Endothelial cell of umbilical vein (primary cell): ENCODE measurements around the gene PLEKHA4. TPM values are rescaled to one million over a fixed set of nuclear protein-coding genes. Genes with fewer than 3 reads are reported as not detected.

Source experiments
- BruUV-seq: library from RNA; stranded (reverse); fragments of 400-500 nt; replicated peaks from 2 replicates; lab custom pipeline; 2021; lab: Mats Ljungman, UMichigan
- CTCF ChIA-PET: fragments of 300-600, 350-600 bp; sonication (Branson Sonifier 250); formaldehyde crosslinking; loops from one replicate; lab custom pipeline; 2021; ENCODE audit warnings: antibody characterized with exemption, inconsistent platforms; lab: Charles Lee
- POLR2A ChIA-PET: fragments of 300-600, 350-600 bp; sonication (Branson Sonifier 250); formaldehyde crosslinking; loops from one replicate; lab custom pipeline; 2021; ENCODE audit warnings: antibody characterized with exemption, inconsistent platforms; lab: Charles Lee
- DNase-seq: peaks from one replicate; pipeline ENCODE4 v3.0.0-alpha.2; 2011; ENCODE audit warnings: low read depth, low spot score
- FAIRE-seq: peaks from 2 replicates; lab custom pipeline; 2011; peaks lifted over from hg19 to GRCh38; lab: Jason Lieb, UNC
- H2AFZ ChIP-seq: 2 replicates; pipeline ENCODE4 v1.6.0; 2012; ENCODE audit warnings: low read depth, low read length, control low read depth, inconsistent platforms
- H3K27ac ChIP-seq: 2 replicates; pipeline ENCODE4 v1.5.1; 2011; ENCODE audit warnings: low read depth, mild to moderate bottlenecking, control low read depth, low read length, moderate library complexity; ENCODE audit not compliant: insufficient read depth
- H3K27me3 ChIP-seq, 2 experiments: 2 replicates each; pipeline versions ENCODE4 v1.6.0 to v1.6.1; 2011; ENCODE audit warnings: low read length in 2 of 2, mixed read lengths in 1 of 2; ENCODE audit not compliant: control insufficient read depth in 2 of 2, insufficient read depth in 2 of 2
- H3K36me3 ChIP-seq, 2 experiments: 2 replicates in 1 of 2; 3 replicates in 1 of 2; pipeline ENCODE4 v1.5.1; 2011; ENCODE audit warnings: low read length in 2 of 2, mild to moderate bottlenecking in 1 of 2, moderate library complexity in 1 of 2; ENCODE audit not compliant: control insufficient read depth in 2 of 2, insufficient read depth in 2 of 2; ENCODE audit errors: extremely low read depth in 1 of 2
- H3K4me1 ChIP-seq: 3 replicates; pipeline ENCODE4 v1.5.1; 2011; ENCODE audit warnings: mild to moderate bottlenecking, low read length; ENCODE audit not compliant: control insufficient read depth, insufficient read depth; ENCODE audit errors: extremely low read depth
- H3K4me2 ChIP-seq: 2 replicates; pipeline ENCODE4 v1.6.1; 2011; ENCODE audit warnings: low read length, control low read depth, mixed read lengths; ENCODE audit not compliant: insufficient read depth
- H3K4me3 ChIP-seq, 3 experiments: fragments of 200-600 bp in 1 of 3; sonication (generic), shearing (Covaris generic) in 1 of 3; replicated peaks in 1 of 3; 2 replicates each; pipeline ENCODE4 v1.5.1; 2011 to 2016; ENCODE audit warnings: control low read depth in 3 of 3, low read length in 3 of 3, mild to moderate bottlenecking in 2 of 3, inconsistent platforms in 1 of 3, low read depth in 1 of 3, moderate library complexity in 1 of 3; ENCODE audit not compliant: insufficient read depth in 1 of 3
- H3K79me2 ChIP-seq: 2 replicates; pipeline ENCODE4 v1.6.0; 2012; ENCODE audit warnings: low read length, inconsistent platforms; ENCODE audit not compliant: control insufficient read depth, insufficient read depth
- H3K9ac ChIP-seq: replicated peaks from 2 replicates; pipeline ENCODE3; 2011; ENCODE audit warnings: low read length, control low read depth; ENCODE audit not compliant: insufficient read depth; ENCODE audit errors: extremely low read depth
- H3K9me1 ChIP-seq: replicated peaks from 3 replicates; pipeline ENCODE4 v1.6.0; 2011; ENCODE audit warnings: mild to moderate bottlenecking, low read length; ENCODE audit not compliant: control insufficient read depth, insufficient read depth; ENCODE audit errors: extremely low read depth
- H3K9me3 ChIP-seq: replicated peaks from 2 replicates; pipeline ENCODE4 v1.5.1; 2012; ENCODE audit warnings: low read length, inconsistent platforms; ENCODE audit not compliant: control insufficient read depth, insufficient read depth
- H4K20me1 ChIP-seq: replicated peaks from 2 replicates; pipeline ENCODE3; 2011; ENCODE audit warnings: mild to moderate bottlenecking, low read length; ENCODE audit not compliant: control insufficient read depth, insufficient read depth; ENCODE audit errors: extremely low read depth
- CTCF ChIP-seq, 2 donors: IDR thresholded peaks; 1 replicate in 1 of 2; 2 replicates in 1 of 2; pipeline ENCODE4 v1.5.1; 2011; ENCODE audit warnings: low read length in 2 of 2, mild to moderate bottlenecking in 2 of 2, moderate library complexity in 2 of 2, control low read depth in 1 of 2, inconsistent platforms in 1 of 2, low read depth in 1 of 2; ENCODE audit not compliant: insufficient read depth in 1 of 2; ENCODE audit errors: extremely low read depth in 1 of 2
- EZH2 ChIP-seq: IDR thresholded peaks from 2 replicates; pipeline ENCODE4 v1.6.1; 2012; ENCODE audit warnings: borderline replicate concordance, low read depth, mild to moderate bottlenecking, moderate library complexity, low read length, inconsistent platforms; ENCODE audit not compliant: severe bottlenecking
- FOS ChIP-seq: IDR thresholded peaks from 2 replicates; pipeline ENCODE4 v1.6.1; 2011; ENCODE audit warnings: mild to moderate bottlenecking, low read length, moderate library complexity, borderline replicate concordance; ENCODE audit not compliant: insufficient read depth
- GATA2 ChIP-seq: IDR thresholded peaks from 2 replicates; pipeline ENCODE4 v1.7.0; 2011; ENCODE audit warnings: low read depth, mild to moderate bottlenecking, moderate library complexity, mixed read lengths, low read length; ENCODE audit not compliant: insufficient read length, insufficient read depth
- JUN ChIP-seq: IDR thresholded peaks from 2 replicates; pipeline ENCODE4 v1.6.1; 2011; ENCODE audit warnings: borderline replicate concordance, low read depth; ENCODE audit not compliant: insufficient read length, insufficient read depth
- MAX ChIP-seq: IDR thresholded peaks from 2 replicates; pipeline ENCODE4 v1.6.1; 2011; ENCODE audit not compliant: insufficient read depth, insufficient read length
- MYC ChIP-seq: IDR thresholded peaks from one replicate; pipeline ENCODE4 v1.6.1; 2011; ENCODE audit warnings: mild to moderate bottlenecking, low read depth, low read length
- POLR2A ChIP-seq: IDR thresholded peaks from 2 replicates; pipeline ENCODE4 v1.6.1; 2012; ENCODE audit warnings: low read depth, mild to moderate bottlenecking, control low read depth, low read length
- POLR2AphosphoS5 ChIP-seq: IDR thresholded peaks from 2 replicates; pipeline ENCODE4 v1.6.1; 2012; ENCODE audit warnings: low read depth, mild to moderate bottlenecking, control low read depth, low read length, moderate library complexity; ENCODE audit not compliant: insufficient read depth
- dilution Hi-C: fragments of 300-500 bp; cut with MboI; formaldehyde crosslinking; loops from one replicate; pipeline ENCODE4 v1.15.0; 2019; ENCODE audit warnings: low sequenced_read_pairs; ENCODE audit not compliant: extremely low pct_ligation_motif_present
- intact Hi-C: fragments of 100-400 bp; cut with micrococcal nuclease; formaldehyde crosslinking; loops from one replicate; pipeline ENCODE4 v1.10.0; 2022
- polyA plus RNA-seq, 4 experiments: library from polyadenylated mRNA; depleted of rRNA in 3 of 4; stranded (reverse) in 3 of 4; unstranded in 1 of 4; fragments of >200 nt; gene quantifications; 2 replicates each; pipeline versions ENCODE4 v1.2.1 to v1.2.3, GENCODE V29; 2011 to 2012; ENCODE audit warnings: missing spikeins in 1 of 4
- total RNA-seq: library from RNA; stranded (reverse); gene quantifications from 2 replicates; pipeline ENCODE4 v1.2.3, GENCODE V29; 2021

PLEKHA4 gene
- total and polyA plus RNA-seq, 2 donors (not counting 3 experiments of a cell fraction or from before 2014, with no cell fraction given) = 4.5 to 10.1 TPM

GRCh38 chr19:48812094-48812929 is 56.1 kb downstream of the PLEKHA4 start:
- no peaks in the 10 kb centered on the region for H3K79me2 ChIP-seq
- no peaks in the 10 kb centered on the region for H3K9me3 ChIP-seq
- no peaks in the 10 kb centered on the region for H3K27me3 ChIP-seq
- H3K4me3 ChIP-seq = peak overlapping the region; percentile 12 to 29 (median 20)
- dilution Hi-C loops (no loop called here), intact Hi-C loops (loop anchor here (2.0 kb wide), 1 partner anchor 72 kb away; the partner anchor contains the start of gene RASIP1)
- no peaks in the 10 kb centered on the region for H3K9me1 ChIP-seq
- H3K27ac ChIP-seq = no peak overlapping the region
- no peaks in the 10 kb centered on the region for H3K36me3 ChIP-seq
- BruUV-seq = no TSS peak
- ChIA-PET POLR2A (interaction anchor here (0.6 to 0.7 kb wide), 2 partner anchors 25 to 166 kb away, joined by 3 read pairs; partner anchors contain the start of gene CA11), CTCF (interaction anchor here (0.7 to 3.1 kb wide), 8 partner anchors 9 to 158 kb away, joined by 3 to 21 read pairs (median 6); partner anchors contain the start of gene HSD17B14)
- H3K4me2 ChIP-seq = peak overlapping the region; percentile 40
- peak; percentile 72 for DNase-seq
- no peaks in the 10 kb centered on the region for H4K20me1 ChIP-seq
- TF ChIP-seq FOS (no peak), POLR2A (peak; percentile 49), EZH2 (no peak), POLR2AphosphoS5 (peak; percentile 23)
- FAIRE-seq = peak; percentile 64
- H3K4me1 ChIP-seq = peaks cover 13% of the 10 kb centered on the region
- peak overlapping the region; percentile 72 for H2AFZ ChIP-seq
- no peak overlapping the region for H3K9ac ChIP-seq

- H3K79me2 ChIP-seq = no peaks in the 10 kb centered on the region
- no TSS peak for BruUV-seq
- dilution Hi-C loops = no loop called here
- peak overlapping the region; percentile 52 for H3K9ac ChIP-seq
- intact Hi-C loops = loop anchor here (2.0 kb wide), 1 partner anchor 63 kb away; the partner anchor contains the start of gene PPP1R15A
- ChIA-PET POLR2A (no interaction called here), CTCF (interaction anchor here (1.9 to 3.1 kb wide), 4 partner anchors 15 to 160 kb away, joined by 8 to 21 read pairs (median 10); partner anchors contain the start of gene HSD17B14)
- DNase-seq (peak; percentile 13), FAIRE-seq (peak; percentile 74)
- H3K4me2 ChIP-seq = peak overlapping the region; percentile 55
- H2AFZ ChIP-seq = peak overlapping the region; percentile 75
- no peaks in the 10 kb centered on the region for H3K9me1 ChIP-seq
- H3K27me3 ChIP-seq = no peaks in the 10 kb centered on the region
- H4K20me1 ChIP-seq = no peaks in the 10 kb centered on the region
- TF ChIP-seq CTCF (IDR thresholded peaks at IDR 0.05; ENCODE audit: extremely low read depth in 1 of 2, insufficient read depth in 1 of 2, low read depth in 1 of 2, low read length in 2 of 2) (no peak), JUN (no peak), MYC (no peak), POLR2AphosphoS5 (no peak), FOS (no peak), GATA2 (no peak), POLR2A (no peak), EZH2 (no peak), MAX (no peak)
- peak overlapping the region; percentile 56 to 73 (median 62) for H3K4me3 ChIP-seq
- H3K36me3 ChIP-seq = no peaks in the 10 kb centered on the region
- peaks cover 13% of the 10 kb centered on the region for H3K4me1 ChIP-seq
- H3K9me3 ChIP-seq = no peaks in the 10 kb centered on the region
- H3K27ac ChIP-seq = no peak overlapping the region
Observed at GRCh38 chr19:48810151-48810550, 58.3 kb downstream of the PLEKHA4 start.
